ENCODE data around the gene JAK3. TPM values are rescaled to one million over a fixed set of nuclear protein-coding genes. Genes with fewer than 3 reads are reported as not detected.
A peak's percentile ranks its signal among the peaks of the same experiment; 100 is the strongest.

The JAK3 gene
- total RNA-seq, 4 donors from 2014 or later, result 2.3 to 22.1 (median 8.5) TPM

GRCh38 chr19:17794731-17795494 lies 52.9 kb downstream of the JAK3 start, which contains the start of gene B3GNT3:
Gene B3GNT3 (plus strand): TSS chr19:17795138. CDS start chr19:17807808, 12,670 bp downstream.
- Histone ChIP-seq H3K4me1 (peaks cover 20 to 55% (median 41%) of the 10 kb centered on the region in 4 donors), H3K4me3 (peak within 1 kb of the TSS; percentile 10 to 58 (median 53)), H3K36me3 (no peaks in the 10 kb centered on the region), H3K9me3 (no peaks in the 10 kb centered on the region), H3K27ac (peak within 1 kb of the TSS; percentile 91 to 92 (median 92)), H3K27me3 (peaks cover 34% of the 10 kb centered on the region)
- peak; percentile 95 for DNase-seq
- TF ChIP-seq POLR2A (IDR thresholded peaks at IDR 0.05) (peak; percentile 99), POLR2AphosphoS5 (IDR thresholded peaks at IDR 0.05) (peak; percentile 82 to 95 (median 91))
- TF ChIP-seq, protein P1, sequence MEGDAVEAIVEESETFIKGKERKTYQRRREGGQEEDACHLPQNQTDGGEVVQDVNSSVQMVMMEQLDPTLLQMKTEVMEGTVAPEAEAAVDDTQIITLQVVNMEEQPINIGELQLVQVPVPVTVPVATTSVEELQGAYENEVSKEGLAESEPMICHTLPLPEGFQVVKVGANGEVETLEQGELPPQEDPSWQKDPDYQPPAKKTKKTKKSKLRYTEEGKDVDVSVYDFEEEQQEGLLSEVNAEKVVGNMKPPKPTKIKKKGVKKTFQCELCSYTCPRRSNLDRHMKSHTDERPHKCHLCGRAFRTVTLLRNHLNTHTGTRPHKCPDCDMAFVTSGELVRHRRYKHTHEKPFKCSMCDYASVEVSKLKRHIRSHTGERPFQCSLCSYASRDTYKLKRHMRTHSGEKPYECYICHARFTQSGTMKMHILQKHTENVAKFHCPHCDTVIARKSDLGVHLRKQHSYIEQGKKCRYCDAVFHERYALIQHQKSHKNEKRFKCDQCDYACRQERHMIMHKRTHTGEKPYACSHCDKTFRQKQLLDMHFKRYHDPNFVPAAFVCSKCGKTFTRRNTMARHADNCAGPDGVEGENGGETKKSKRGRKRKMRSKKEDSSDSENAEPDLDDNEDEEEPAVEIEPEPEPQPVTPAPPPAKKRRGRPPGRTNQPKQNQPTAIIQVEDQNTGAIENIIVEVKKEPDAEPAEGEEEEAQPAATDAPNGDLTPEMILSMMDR (IDR thresholded peaks at IDR 0.05), result no peak
- 8% methylated on average over 49 of the region's 50 CpGs; no CpG with 5 or more reads in 1 of the 2 donors for WGBS, 2 donors (ENCODE audit: low coverage in 1 of 2)
- in situ Hi-C loops (cut with MboI; ENCODE audit: low pct_ligation_motif_present in 1 of 4, low pct_unique_long_range_greater_than_20kb in 1 of 4, low sequenced_read_pairs in 3 of 4) (no loop called here), intact Hi-C loops (cut with DNase I; ENCODE audit: low total_unique reads) (no loop called here)

- no peak for TF ChIP-seq POLR2A (IDR thresholded peaks at IDR 0.05)
- no peak for TF ChIP-seq EP300 (IDR thresholded peaks at IDR 0.05; ENCODE audit: low read depth)
- no peak for TF ChIP-seq POLR2AphosphoS5 (IDR thresholded peaks at IDR 0.05)
- TF ChIP-seq, protein P1 (IDR thresholded peaks at IDR 0.05), result no peak
- DNase-seq, result no peak
- Histone ChIP-seq H3K9me3 (no peaks in the 10 kb centered on the region), H3K27me3 (peaks cover 34% of the 10 kb centered on the region), H3K4me3 (peak overlapping the region in 2 of 4 donors; percentile 52 to 58), H3K36me3 (no peaks in the 10 kb centered on the region), H3K27ac (peak overlapping the region; percentile 91 to 92 (median 92)), H3K4me1 (peaks cover 20 to 59% (median 42%) of the 10 kb centered on the region in 4 donors)
- in situ Hi-C loops (cut with MboI; ENCODE audit: low pct_ligation_motif_present in 1 of 4, low pct_unique_long_range_greater_than_20kb in 1 of 4, low sequenced_read_pairs in 3 of 4) (no loop called here), intact Hi-C loops (cut with DNase I; ENCODE audit: low total_unique reads) (no loop called here)
- 25 to 33% methylated on average over 2 to 9 of the region's 9 CpGs for WGBS, 2 donors (ENCODE audit: low coverage in 1 of 2)
These were observed 53.4 kb downstream of the JAK3 start for GRCh38 chr19:17794412-17794730.

DNA sequence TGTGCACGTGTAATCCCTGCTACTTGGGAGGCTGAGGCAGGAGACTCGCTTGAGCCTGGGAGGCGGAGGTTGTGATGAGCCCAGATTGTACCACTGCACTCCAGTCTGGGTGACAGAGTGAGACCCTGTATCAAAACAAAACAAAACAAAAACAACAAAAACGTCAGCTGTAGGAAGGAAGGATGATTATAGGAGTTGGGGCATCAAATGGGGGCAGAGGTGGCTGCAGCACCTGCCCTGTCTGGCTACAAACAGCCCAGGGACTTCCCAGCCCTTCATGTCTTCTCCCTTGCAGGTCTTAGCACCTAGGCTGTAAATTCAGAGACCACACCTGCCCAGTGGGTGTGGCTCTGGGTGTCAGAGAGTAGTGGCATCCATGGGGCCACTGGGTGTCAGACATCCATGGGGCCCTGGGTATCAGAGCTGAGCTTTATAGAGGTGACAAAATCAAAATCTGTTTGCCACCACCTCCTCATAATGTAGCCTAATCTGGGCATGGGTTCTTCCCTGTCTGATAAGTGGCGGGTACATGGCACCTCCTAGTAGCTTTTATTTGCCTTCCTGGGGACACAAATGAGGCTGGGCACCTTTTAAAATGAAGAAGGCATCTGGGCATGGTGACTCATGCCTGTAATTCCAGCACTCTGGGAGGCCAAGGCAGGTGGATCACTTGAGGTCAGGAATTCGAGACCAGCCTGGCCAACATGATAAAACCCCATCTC lies 57.6 kb downstream of the JAK3 start:
- H3K4me3 ChIP-seq, result no peak overlapping the region
- intact Hi-C loops (cut with DNase I; ENCODE audit: low total_unique reads), result no loop called here
- peaks cover 15 to 37% (median 25%) of the 10 kb centered on the region in 4 donors for H3K4me1 ChIP-seq
- peak; percentile 22 for TF ChIP-seq POLR2A (IDR thresholded peaks at IDR 0.05)
- TF ChIP-seq, protein P1 (IDR thresholded peaks at IDR 0.05), result no peak
- no peak for TF ChIP-seq POLR2AphosphoS5 (IDR thresholded peaks at IDR 0.05)
- no peak for TF ChIP-seq EP300 (IDR thresholded peaks at IDR 0.05; ENCODE audit: low read depth)
- peaks cover 16% of the 10 kb centered on the region for H3K27me3 ChIP-seq
- peak overlapping the region; percentile 78 to 87 (median 82) for H3K27ac ChIP-seq
- no peaks in the 10 kb centered on the region for H3K36me3 ChIP-seq
- peak; percentile 78 for DNase-seq
- in situ Hi-C loops (cut with MboI; ENCODE audit: low pct_ligation_motif_present in 1 of 4, low pct_unique_long_range_greater_than_20kb in 1 of 4, low sequenced_read_pairs in 3 of 4), result no loop called here
- 34 to 40% methylated on average over 3 to 6 of the region's 6 CpGs for WGBS, 2 donors (ENCODE audit: low coverage in 1 of 2)
- H3K9me3 ChIP-seq, result no peaks in the 10 kb centered on the region

DNA sequence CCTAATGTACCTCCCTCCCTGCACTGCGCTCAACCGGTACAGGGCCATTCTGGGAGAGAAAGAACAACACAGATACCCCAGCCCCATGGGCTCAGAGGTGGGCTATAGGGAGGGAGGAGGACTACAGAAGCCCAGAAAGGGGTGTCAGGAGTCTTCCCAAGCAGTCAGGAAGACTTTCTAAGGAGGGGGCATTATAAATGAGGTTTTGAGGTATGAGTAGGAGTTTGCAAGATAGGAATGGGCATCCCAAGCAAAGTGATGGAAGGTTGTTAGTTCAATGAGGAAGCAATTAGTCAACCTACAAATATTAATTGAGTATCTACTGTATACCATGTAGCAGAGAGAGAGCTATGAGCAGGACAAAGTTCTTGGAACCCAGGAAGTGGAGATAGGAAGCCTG lies 59.1 kb downstream of the JAK3 start:
- intact Hi-C loops (cut with DNase I; ENCODE audit: low total_unique reads), result no loop called here

More for the DNA sequence above, 59.1 kb downstream of the JAK3 start:
- TF ChIP-seq POLR2AphosphoS5 (IDR thresholded peaks at IDR 0.05), result no peak
- TF ChIP-seq EP300 (IDR thresholded peaks at IDR 0.05; ENCODE audit: low read depth), result no peak
- TF ChIP-seq, protein P1 (IDR thresholded peaks at IDR 0.05), result no peak
- TF ChIP-seq POLR2A (IDR thresholded peaks at IDR 0.05), result no peak
- 92 to 100% methylated on average over 2 of the region's 2 CpGs for WGBS, 2 donors (ENCODE audit: low coverage in 1 of 2)
- Histone ChIP-seq H3K4me1 (peaks cover 14 to 30% (median 17%) of the 10 kb centered on the region in 4 donors), H3K36me3 (no peaks in the 10 kb centered on the region), H3K27me3 (peaks cover under 1% of the 10 kb centered on the region), H3K27ac (no peak overlapping the region), H3K4me3 (no peak overlapping the region), H3K9me3 (no peaks in the 10 kb centered on the region)
- DNase-seq, result no peak
- in situ Hi-C loops (cut with MboI; ENCODE audit: low pct_ligation_motif_present in 1 of 4, low pct_unique_long_range_greater_than_20kb in 1 of 4, low sequenced_read_pairs in 3 of 4), result no loop called here
